Activated CD4-positive, alpha-beta T cell treated with anti-CD3 and anti-CD28 coated beads for 36 hours (primary cell): ENCODE results near the gene TRIM62. TPM values are rescaled to one million over a fixed set of nuclear protein-coding genes. Genes with fewer than 3 reads are reported as not detected.

ENCODE experiments used
- ATAC-seq: fragments of 200-7000 bp; cut with Tn5 transposase; one replicate; pipeline ENCODE4 v1.10.0; 2021; ENCODE audit warnings: mild to moderate bottlenecking, moderate library complexity
- CTCF ChIA-PET: fragments of 350-600 bp; sonication (Branson Sonifier 250); formaldehyde crosslinking; loops from one replicate; lab custom pipeline; 2021; ENCODE audit warnings: antibody characterized with exemption; lab: Charles Lee
- POLR2A ChIA-PET: fragments of 350-600 bp; sonication (Branson Sonifier 250); formaldehyde crosslinking; loops from one replicate; lab custom pipeline; 2021; ENCODE audit warnings: antibody characterized with exemption, inconsistent platforms; lab: Charles Lee
- DNase-seq: peaks from one replicate; pipeline ENCODE4 v3.0.0-alpha.2; 2020
- H3K27ac Mint-ChIP-seq: one replicate; pipeline ENCODE4 v1.8.0; 2021; ENCODE audit warnings: mixed read lengths
- H3K27me3 Mint-ChIP-seq: one replicate; pipeline ENCODE4 v1.8.0; 2021; ENCODE audit warnings: mixed read lengths
- H3K36me3 Mint-ChIP-seq: one replicate; pipeline ENCODE4 v1.8.0; 2021; ENCODE audit warnings: low read depth, mixed read lengths
- H3K4me1 Mint-ChIP-seq: one replicate; pipeline ENCODE4 v1.8.0; 2021; ENCODE audit warnings: mixed read lengths
- H3K4me3 Mint-ChIP-seq: one replicate; pipeline ENCODE4 v1.8.0; 2021; ENCODE audit warnings: mild to moderate bottlenecking, moderate library complexity, mixed read lengths
- H3K9me3 Mint-ChIP-seq: one replicate; pipeline ENCODE4 v1.8.0; 2021; ENCODE audit warnings: low read depth, mixed read lengths
- intact Hi-C, 2 experiments: fragments of 100-400 bp; cut with DNase I in 1 of 2; cut with micrococcal nuclease in 1 of 2; formaldehyde crosslinking; loops; one replicate each; pipeline versions ENCODE4 v1.14.2 to v1.15.1; 2022 to 2024; cut with DNase I, micrococcal nuclease
- total RNA-seq, 2 experiments: library from RNA; stranded (reverse); gene quantifications; one replicate each; pipeline ENCODE4 v1.2.3, GENCODE V29; 2021

The TRIM62 gene
- total RNA-seq, 2 experiments from 2014 or later, result 3.6 to 3.7 TPM

DNA sequence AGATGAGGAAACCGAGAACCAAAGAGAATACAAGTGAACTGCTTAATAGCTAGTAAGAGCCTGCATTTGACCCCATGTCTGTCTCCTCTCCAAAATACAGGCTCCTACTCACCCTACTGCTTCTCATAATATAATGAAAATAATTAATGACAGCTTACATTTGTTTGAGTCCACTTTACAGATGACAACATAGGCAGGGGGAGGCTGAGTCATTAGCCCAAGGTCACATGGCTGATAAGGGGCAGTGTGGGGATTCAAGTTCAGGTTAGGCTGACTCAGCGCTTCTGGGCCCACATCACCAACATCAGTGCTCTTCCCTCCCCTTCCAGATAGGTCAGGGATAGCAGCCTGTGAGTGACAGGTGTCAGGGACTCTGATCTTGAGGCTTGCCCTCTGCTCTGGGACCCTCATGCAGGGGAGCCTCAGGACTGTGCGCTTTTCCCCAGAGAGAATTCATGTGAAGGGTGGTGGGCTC lies 84.7 kb downstream of the TRIM62 start:
- intact Hi-C loops, result loop anchor here in 1 of 2 experiments (5.0 kb wide), 2 partner anchors 375 to 515 kb away; partner anchors contain the start of gene ZSCAN20
- Mint-ChIP-seq H3K27ac (no peak overlapping the region), H3K4me3 (no peak overlapping the region), H3K36me3 (no peaks in the 10 kb centered on the region), H3K27me3 (no peaks in the 10 kb centered on the region), H3K9me3 (no peaks in the 10 kb centered on the region), H3K4me1 (peaks cover 29% of the 10 kb centered on the region)
- peak; percentile 26 for DNase-seq
- ChIA-PET POLR2A (no interaction called here), CTCF (interaction anchor here (0.6 to 3.2 kb wide), 5 partner anchors 12 to 144 kb away, joined by 3 to 37 read pairs (median 3); partner anchors contain the start of gene AZIN2)
- no peak for ATAC-seq

DNA sequence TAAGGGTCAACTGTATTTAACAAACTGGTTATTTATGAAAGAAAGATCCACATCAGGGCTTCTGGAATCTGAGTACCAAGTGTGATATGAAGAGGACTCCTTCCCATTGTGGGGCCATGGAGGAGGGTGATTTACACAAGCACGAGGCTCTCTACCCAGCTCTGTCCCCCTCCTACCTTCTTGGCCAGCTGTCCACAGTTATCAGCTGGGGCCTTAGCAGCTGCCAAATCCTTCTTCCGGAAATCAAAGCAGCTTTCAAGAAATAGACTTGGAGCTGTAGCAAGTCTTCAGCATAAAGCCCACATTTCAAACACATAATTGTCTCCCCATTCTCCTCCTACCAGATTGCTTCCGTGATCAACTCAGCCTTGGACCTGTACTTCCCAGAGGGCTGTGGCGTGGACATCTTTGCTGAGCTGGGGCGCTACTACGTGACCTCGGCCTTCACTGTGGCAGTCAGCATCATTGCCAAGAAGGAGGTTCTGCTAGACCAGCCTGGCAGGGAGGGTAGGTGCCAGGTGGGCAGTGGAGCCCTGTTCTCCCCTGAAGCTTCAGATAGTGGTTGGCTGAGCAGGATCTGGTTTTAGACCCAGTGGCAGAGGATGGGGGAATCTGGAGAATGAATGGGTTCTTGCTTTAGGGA lies 85.4 kb downstream of the TRIM62 start:
- peaks cover 29% of the 10 kb centered on the region for H3K4me1 Mint-ChIP-seq

More for the DNA sequence above, 85.4 kb downstream of the TRIM62 start:
- Mint-ChIP-seq H3K36me3 (no peaks in the 10 kb centered on the region), H3K27me3 (no peaks in the 10 kb centered on the region), H3K9me3 (no peaks in the 10 kb centered on the region), H3K27ac (no peak overlapping the region), H3K4me3 (no peak overlapping the region)
- intact Hi-C loops, result loop anchor here in 1 of 2 experiments (5.0 kb wide), 2 partner anchors 376 to 516 kb away; partner anchors contain the start of gene ZSCAN20
- DNase-seq (no peak), ATAC-seq (no peak)
- CTCF ChIA-PET, result interaction anchor here (0.6 to 3.2 kb wide), 13 partner anchors 9 to 621 kb away, joined by 3 to 37 read pairs (median 3); partner anchors contain the start of gene AZIN2
- POLR2A ChIA-PET, result no interaction called here

Other genes starting within 250 kb of the TRIM62 start
- gene RNF19B, start 217.2 kb downstream of the TRIM62 start, total RNA-seq, result 10 to 100 TPM; 22.5 to 23.9 TPM
- 100 to 1,000 TPM; 386 to 464 TPM for gene AK2, start 145.2 kb downstream of the TRIM62 start, total RNA-seq
- gene AZIN2, start 100.9 kb downstream of the TRIM62 start, total RNA-seq, result 1 to 10 TPM in 1 of 2 experiments, under 1 TPM in 1; 0.98 to 2.1 TPM
- 10 to 100 TPM; 10.2 to 11.7 TPM for gene ZNF362, start 74.4 kb upstream of the TRIM62 start, total RNA-seq
- gene A3GALT2, start 139.1 kb upstream of the TRIM62 start, total RNA-seq, result not detected
- 10 to 100 TPM; 23.8 to 28.4 TPM for gene PHC2, start 249.1 kb upstream of the TRIM62 start, total RNA-seq